Astrocyte (in vitro differentiated cells and primary cell): ENCODE data around the gene NPEPL1. TPM values are rescaled to one million over a fixed set of nuclear protein-coding genes. Genes with fewer than 3 reads are reported as not detected.

Experiments used
- DNase-seq: peaks from one replicate; pipeline ENCODE4 v3.0.0-alpha.2; 2010; ENCODE audit warnings: low read depth
- FAIRE-seq: peaks from 2 replicates; lab custom pipeline; 2011; peaks lifted over from hg19 to GRCh38; lab: Jason Lieb, UNC
- H2AFZ ChIP-seq: 2 replicates; pipeline ENCODE4 v1.6.0; 2012; ENCODE audit warnings: low read depth, low read length, inconsistent platforms
- H3K27ac ChIP-seq: 2 replicates; pipeline ENCODE4 v1.5.1; 2011; ENCODE audit warnings: low read depth, low read length, inconsistent platforms
- H3K27me3 ChIP-seq: 2 replicates; pipeline ENCODE4 v1.6.0; 2011; ENCODE audit warnings: low read length, inconsistent platforms; ENCODE audit not compliant: insufficient read depth
- H3K36me3 ChIP-seq: 2 replicates; pipeline ENCODE4 v1.5.1; 2011; ENCODE audit warnings: low read length, inconsistent platforms; ENCODE audit not compliant: insufficient read depth
- H3K4me1 ChIP-seq: 2 replicates; pipeline ENCODE4 v1.5.1; 2011; ENCODE audit warnings: low read length, inconsistent platforms; ENCODE audit not compliant: insufficient read depth
- H3K4me2 ChIP-seq: 2 replicates; pipeline ENCODE4 v1.6.0; 2012; ENCODE audit warnings: low read length, inconsistent platforms
- H3K4me3 ChIP-seq: 2 replicates; pipeline ENCODE4 v1.5.1; 2011; ENCODE audit warnings: low read depth, mild to moderate bottlenecking, low read length, inconsistent platforms; ENCODE audit not compliant: insufficient read depth
- H3K79me2 ChIP-seq: 2 replicates; pipeline ENCODE4 v1.6.0; 2012; ENCODE audit warnings: mild to moderate bottlenecking, low read length, inconsistent platforms; ENCODE audit not compliant: insufficient read depth
- H3K9ac ChIP-seq: 2 replicates; pipeline ENCODE4 v1.6.0; 2012; ENCODE audit warnings: mild to moderate bottlenecking, low read length, inconsistent platforms
- H3K9me3 ChIP-seq: 2 replicates; pipeline ENCODE4 v1.5.1; 2012; ENCODE audit warnings: low read depth, mild to moderate bottlenecking, low read length, inconsistent platforms; ENCODE audit not compliant: insufficient read depth
- H4K20me1 ChIP-seq: 2 replicates; pipeline ENCODE4 v1.6.0; 2012; ENCODE audit warnings: low read length, inconsistent platforms; ENCODE audit not compliant: insufficient read depth
- H3K27ac Mint-ChIP-seq: one replicate; pipeline ENCODE4 v1.8.0; 2021; ENCODE audit warnings: mild to moderate bottlenecking, mixed read lengths; ENCODE audit not compliant: unreplicated experiment
- H3K27me3 Mint-ChIP-seq: one replicate; pipeline ENCODE4 v1.8.0; 2021; ENCODE audit warnings: low read depth, mixed read lengths; ENCODE audit not compliant: unreplicated experiment
- H3K36me3 Mint-ChIP-seq: one replicate; pipeline ENCODE4 v1.8.0; 2021; ENCODE audit warnings: low read depth, mixed read lengths; ENCODE audit not compliant: unreplicated experiment
- H3K4me1 Mint-ChIP-seq: one replicate; pipeline ENCODE4 v1.8.0; 2021; ENCODE audit warnings: low read depth, mixed read lengths; ENCODE audit not compliant: unreplicated experiment
- H3K4me3 Mint-ChIP-seq: one replicate; pipeline ENCODE4 v1.8.0; 2021; ENCODE audit warnings: mild to moderate bottlenecking, moderate library complexity, mixed read lengths; ENCODE audit not compliant: unreplicated experiment
- H3K9me3 Mint-ChIP-seq: one replicate; pipeline ENCODE4 v1.8.0; 2021; ENCODE audit warnings: mild to moderate bottlenecking, mixed read lengths; ENCODE audit not compliant: unreplicated experiment
- CTCF ChIP-seq: IDR thresholded peaks from 2 replicates; pipeline ENCODE4 v1.5.1; 2011; ENCODE audit warnings: low read depth, mild to moderate bottlenecking, inconsistent platforms, low read length, moderate library complexity; ENCODE audit not compliant: insufficient read depth
- EZH2 ChIP-seq: IDR thresholded peaks from 2 replicates; pipeline ENCODE4 v1.6.1; 2012; ENCODE audit warnings: mild to moderate bottlenecking, low read length, inconsistent platforms; ENCODE audit not compliant: insufficient read depth
- total RNA-seq: library from RNA; stranded (reverse); gene quantifications from 2 replicates; pipeline ENCODE4 v1.2.1, GENCODE V29; 2021

Gene NPEPL1
- total RNA-seq, 1 donor from 2014 or later = 27.1 TPM

GRCh38 chr20:58670659-58671058, 21.9 kb upstream of the NPEPL1 start:
- peaks cover 30% of the 10 kb centered on the region for H3K36me3 ChIP-seq
- no peak overlapping the region for H3K27ac Mint-ChIP-seq
- H3K9ac ChIP-seq = no peak overlapping the region
- peaks cover 5% of the 10 kb centered on the region for H3K4me1 Mint-ChIP-seq
- H3K9me3 Mint-ChIP-seq = no peaks in the 10 kb centered on the region
- peaks cover 12% of the 10 kb centered on the region for H3K36me3 Mint-ChIP-seq
- H3K79me2 ChIP-seq = peaks cover 17% of the 10 kb centered on the region
- no peak overlapping the region for H3K27ac ChIP-seq
- H3K4me3 Mint-ChIP-seq = no peak overlapping the region
- H3K4me1 ChIP-seq = no peaks in the 10 kb centered on the region
- DNase-seq (no peak), FAIRE-seq (no peak)
- H2AFZ ChIP-seq = no peak overlapping the region
- TF ChIP-seq CTCF (no peak), EZH2 (no peak)
- H3K27me3 ChIP-seq = no peaks in the 10 kb centered on the region
- no peak overlapping the region for H3K4me3 ChIP-seq
- peaks cover 8% of the 10 kb centered on the region for H4K20me1 ChIP-seq
- H3K27me3 Mint-ChIP-seq = no peaks in the 10 kb centered on the region
- H3K9me3 ChIP-seq = no peaks in the 10 kb centered on the region
- no peak overlapping the region for H3K4me2 ChIP-seq

- peaks cover 3% of the 10 kb centered on the region for H3K79me2 ChIP-seq
- peaks cover under 1% of the 10 kb centered on the region for H4K20me1 ChIP-seq
- no peak overlapping the region for H2AFZ ChIP-seq
- H3K4me2 ChIP-seq = no peak overlapping the region
- H3K27ac Mint-ChIP-seq = no peak overlapping the region
- H3K9me3 ChIP-seq = no peaks in the 10 kb centered on the region
- H3K27ac ChIP-seq = no peak overlapping the region
- H3K4me3 Mint-ChIP-seq = no peak overlapping the region
- H3K4me1 ChIP-seq = no peaks in the 10 kb centered on the region
- TF ChIP-seq CTCF (no peak), EZH2 (no peak)
- H3K4me1 Mint-ChIP-seq = peaks cover 5% of the 10 kb centered on the region
- H3K4me3 ChIP-seq = no peak overlapping the region
- H3K9me3 Mint-ChIP-seq = no peaks in the 10 kb centered on the region
- no peak overlapping the region for H3K9ac ChIP-seq
- peaks cover 29% of the 10 kb centered on the region for H3K36me3 ChIP-seq
- FAIRE-seq (no peak), DNase-seq (no peak)
- H3K27me3 Mint-ChIP-seq = no peaks in the 10 kb centered on the region
- H3K36me3 Mint-ChIP-seq = peaks cover 8% of the 10 kb centered on the region
- H3K27me3 ChIP-seq = no peaks in the 10 kb centered on the region
These were observed 19.5 kb upstream of the NPEPL1 start for GRCh38 chr20:58673119-58673518.

- no peaks in the 10 kb centered on the region for H3K9me3 Mint-ChIP-seq
- Histone ChIP-seq H3K79me2 (no peaks in the 10 kb centered on the region), H3K4me3 (no peak overlapping the region), H3K9ac (no peak overlapping the region), H2AFZ (no peak overlapping the region), H3K4me1 (no peaks in the 10 kb centered on the region), H3K27me3 (no peaks in the 10 kb centered on the region), H3K4me2 (no peak overlapping the region), H3K27ac (no peak overlapping the region), H4K20me1 (no peaks in the 10 kb centered on the region), H3K9me3 (no peaks in the 10 kb centered on the region), H3K36me3 (peaks cover 24% of the 10 kb centered on the region)
- no peak overlapping the region for H3K4me3 Mint-ChIP-seq
- no peaks in the 10 kb centered on the region for H3K4me1 Mint-ChIP-seq
- no peaks in the 10 kb centered on the region for H3K27me3 Mint-ChIP-seq
- no peak overlapping the region for H3K27ac Mint-ChIP-seq
- peaks cover 12% of the 10 kb centered on the region for H3K36me3 Mint-ChIP-seq
- no peak for FAIRE-seq
- TF ChIP-seq CTCF (no peak), EZH2 (no peak)
- DNase-seq = no peak
These were observed 17.4 kb upstream of the NPEPL1 start for GRCh38 chr20:58675146-58675584.
